Testis (tissue), 2 donors: Measurements from ENCODE around the gene NCAPD3.

Experiments used
- POLR2A ChIP-seq: fragments of 450-650 bp; IDR thresholded peaks from one replicate; pipeline ENCODE4 v1.6.1; 2017; ENCODE audit warnings: antibody characterized with exemption, mild to moderate bottlenecking, moderate library complexity
- TF ChIP-seq, protein P1 (sequence below), 3 experiments: fragments of 450-650 bp in 2 of 3; fragments of 200-600 bp in 1 of 3; sonication (generic) in 1 of 3; IDR thresholded peaks; one replicate each; pipeline ENCODE4 v1.5.1; 2016 to 2019; ENCODE audit warnings: antibody characterized with exemption in 3 of 3, mild to moderate bottlenecking in 2 of 3, moderate library complexity in 1 of 3

DNA sequence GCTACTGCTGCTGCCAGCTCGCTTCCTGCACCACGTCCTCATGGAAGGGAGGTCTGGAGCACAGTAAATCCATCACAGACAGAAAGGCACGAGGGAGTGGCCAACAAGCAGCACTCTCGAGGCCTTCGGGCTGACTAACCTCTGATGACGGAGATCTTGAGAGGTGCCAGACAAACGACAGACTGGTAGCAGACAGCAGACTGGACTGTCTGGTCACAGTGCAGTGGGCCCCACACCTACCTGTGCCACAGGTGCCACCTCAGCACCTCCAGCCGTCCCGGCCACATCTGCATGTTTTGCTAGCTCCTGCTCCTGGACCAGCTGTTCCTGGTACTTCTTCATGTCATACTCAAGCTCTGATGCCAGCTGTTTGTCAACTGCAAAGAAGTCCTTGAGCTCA is 64.1 kb downstream of the NCAPD3 start:
- TF ChIP-seq, protein P1, sequence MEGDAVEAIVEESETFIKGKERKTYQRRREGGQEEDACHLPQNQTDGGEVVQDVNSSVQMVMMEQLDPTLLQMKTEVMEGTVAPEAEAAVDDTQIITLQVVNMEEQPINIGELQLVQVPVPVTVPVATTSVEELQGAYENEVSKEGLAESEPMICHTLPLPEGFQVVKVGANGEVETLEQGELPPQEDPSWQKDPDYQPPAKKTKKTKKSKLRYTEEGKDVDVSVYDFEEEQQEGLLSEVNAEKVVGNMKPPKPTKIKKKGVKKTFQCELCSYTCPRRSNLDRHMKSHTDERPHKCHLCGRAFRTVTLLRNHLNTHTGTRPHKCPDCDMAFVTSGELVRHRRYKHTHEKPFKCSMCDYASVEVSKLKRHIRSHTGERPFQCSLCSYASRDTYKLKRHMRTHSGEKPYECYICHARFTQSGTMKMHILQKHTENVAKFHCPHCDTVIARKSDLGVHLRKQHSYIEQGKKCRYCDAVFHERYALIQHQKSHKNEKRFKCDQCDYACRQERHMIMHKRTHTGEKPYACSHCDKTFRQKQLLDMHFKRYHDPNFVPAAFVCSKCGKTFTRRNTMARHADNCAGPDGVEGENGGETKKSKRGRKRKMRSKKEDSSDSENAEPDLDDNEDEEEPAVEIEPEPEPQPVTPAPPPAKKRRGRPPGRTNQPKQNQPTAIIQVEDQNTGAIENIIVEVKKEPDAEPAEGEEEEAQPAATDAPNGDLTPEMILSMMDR (IDR thresholded peaks at IDR 0.05) = no peak
- TF ChIP-seq POLR2A = no peak
